DOHH2 (cell line): ENCODE results near the gene COPS8.

Experiments used
- H3F3A ChIP-seq: fragments of 200-600 bp; sonication (generic), shearing (Covaris generic); 2 replicates; pipeline ENCODE4 v1.6.0; 2016; ENCODE audit warnings: antibody characterized with exemption, mild to moderate bottlenecking; ENCODE audit not compliant: control insufficient read depth, insufficient read depth
- H3K27ac ChIP-seq: fragments of 200-600 bp; sonication (generic); 2 replicates; pipeline ENCODE4 v1.5.1; 2014; ENCODE audit warnings: low read depth, mild to moderate bottlenecking, low read length, moderate library complexity
- H3K27me3 ChIP-seq: fragments of 200-600 bp; sonication (generic); 2 replicates; pipeline ENCODE4 v1.6.1; 2014; ENCODE audit warnings: mild to moderate bottlenecking, low read length, mixed read lengths; ENCODE audit not compliant: control insufficient read depth
- H3K36me3 ChIP-seq: fragments of 200-600 bp; sonication (generic); 2 replicates; pipeline ENCODE4 v1.6.1; 2014; ENCODE audit warnings: mild to moderate bottlenecking, low read length, moderate library complexity, mixed read lengths; ENCODE audit not compliant: control insufficient read depth
- H3K4me1 ChIP-seq: fragments of 200-600 bp; sonication (generic); 2 replicates; pipeline ENCODE4 v1.6.1; 2014; ENCODE audit warnings: mild to moderate bottlenecking, low read length, mixed read lengths; ENCODE audit not compliant: control insufficient read depth
- H3K4me2 ChIP-seq: fragments of 200-600 bp; sonication (generic); 2 replicates; pipeline ENCODE4 v1.6.0; 2014; ENCODE audit warnings: mild to moderate bottlenecking, low read length, moderate library complexity
- H3K4me3 ChIP-seq: fragments of 200-600 bp; sonication (generic); 2 replicates; pipeline ENCODE4 v1.5.1; 2014; ENCODE audit warnings: mild to moderate bottlenecking, low read length, mixed read lengths
- H3K79me2 ChIP-seq: fragments of 200-600 bp; sonication (generic); 2 replicates; pipeline ENCODE4 v1.6.1; 2014; ENCODE audit warnings: mild to moderate bottlenecking, low read length, mixed read lengths; ENCODE audit not compliant: control insufficient read depth
- H3K9me2 ChIP-seq: fragments of 200-600 bp; sonication (generic); replicated peaks from 2 replicates; pipeline ENCODE4 v1.6.1; 2014; ENCODE audit warnings: mild to moderate bottlenecking, low read length, mixed read lengths; ENCODE audit not compliant: control insufficient read depth
- H3K9me3 ChIP-seq: fragments of 200-600 bp; sonication (generic); 2 replicates; pipeline ENCODE4 v1.6.1; 2014; ENCODE audit warnings: antibody characterized with exemption, low read length, mixed read lengths; ENCODE audit not compliant: control insufficient read depth, insufficient read depth
- H4K20me1 ChIP-seq: fragments of 200-600 bp; sonication (generic); 2 replicates; pipeline ENCODE4 v1.6.0; 2014; ENCODE audit warnings: low read depth, mild to moderate bottlenecking, antibody characterized with exemption, low read length, moderate library complexity; ENCODE audit not compliant: control insufficient read depth, insufficient read depth
- CTCF ChIP-seq: fragments of 200-600 bp; sonication (generic); IDR thresholded peaks from one replicate; pipeline ENCODE4 v1.5.1; 2014; ENCODE audit warnings: antibody characterized with exemption, mild to moderate bottlenecking, low read depth, low read length; ENCODE audit not compliant: poor library complexity, severe bottlenecking
- EZH2phosphoT487 ChIP-seq: fragments of 200-600 bp; sonication (generic); IDR thresholded peaks from 2 replicates; pipeline ENCODE4 v1.6.1; 2017; ENCODE audit warnings: borderline replicate concordance, mild to moderate bottlenecking, antibody characterized with exemption, low read length, moderate library complexity, mixed read lengths

The COPS8 gene

GRCh38 chr2:237137626-237138323 lies 52.1 kb downstream of the COPS8 start:
- Histone ChIP-seq H3K4me1 (no peaks in the 10 kb centered on the region), H3K4me2 (no peak overlapping the region), H3K36me3 (no peaks in the 10 kb centered on the region), H3K27me3 (peaks cover 11% of the 10 kb centered on the region; the same call in 1 of the 2 replicates), H3K9me3 (no peaks in the 10 kb centered on the region; the same call in none of the 2 replicates), H3K9me2 (no peaks in the 10 kb centered on the region), H3K4me3 (no peak overlapping the region), H4K20me1 (no peaks in the 10 kb centered on the region), H3F3A (no peaks in the 10 kb centered on the region), H3K79me2 (no peaks in the 10 kb centered on the region), H3K27ac (no peak overlapping the region)
- TF ChIP-seq EZH2phosphoT487 = no peak
- TF ChIP-seq CTCF = no peak

GRCh38 chr2:237139123-237139675 lies 53.5 kb downstream of the COPS8 start:
- no peak for TF ChIP-seq EZH2phosphoT487
- TF ChIP-seq CTCF = no peak
- Histone ChIP-seq H4K20me1 (no peaks in the 10 kb centered on the region), H3K4me2 (no peak overlapping the region), H3K9me2 (no peaks in the 10 kb centered on the region), H3K9me3 (no peaks in the 10 kb centered on the region; the same call in none of the 2 replicates), H3K79me2 (no peaks in the 10 kb centered on the region), H3K4me3 (no peak overlapping the region), H3K36me3 (no peaks in the 10 kb centered on the region), H3K27ac (no peak overlapping the region), H3K27me3 (peaks cover 13% of the 10 kb centered on the region; the same call in 1 of the 2 replicates), H3K4me1 (no peaks in the 10 kb centered on the region), H3F3A (no peaks in the 10 kb centered on the region)

- Histone ChIP-seq H3F3A (no peaks in the 10 kb centered on the region), H4K20me1 (no peaks in the 10 kb centered on the region), H3K4me1 (no peaks in the 10 kb centered on the region), H3K27me3 (peaks cover 4% of the 10 kb centered on the region; the same call in 1 of the 2 replicates), H3K9me2 (no peaks in the 10 kb centered on the region), H3K4me3 (no peak overlapping the region), H3K4me2 (no peak overlapping the region), H3K79me2 (no peaks in the 10 kb centered on the region), H3K9me3 (no peaks in the 10 kb centered on the region; the same call in none of the 2 replicates), H3K36me3 (no peaks in the 10 kb centered on the region), H3K27ac (no peak overlapping the region)
- TF ChIP-seq EZH2phosphoT487 (no peak), CTCF (no peak)
Observed at GRCh38 chr2:237140689-237141285, 55.1 kb downstream of the COPS8 start.
